HEK293 (cell line): ENCODE results near the gene PITPNC1.

Source experiments
- IKZF3 ChIP-seq: fragments of 450-650 bp; IDR thresholded peaks from 2 replicates; pipeline ENCODE4 v1.5.0; 2018; ENCODE audit warnings: missing biosample characterization, mild to moderate bottlenecking, missing genetic modification characterization, moderate library complexity
- KLF9 ChIP-seq: fragments of 450-650 bp; formaldehyde crosslinking; IDR thresholded peaks from 2 replicates; pipeline ENCODE4 v1.5.1; 2016; ENCODE audit warnings: missing biosample characterization, missing genetic modification characterization, low read depth
- MZF1 ChIP-seq: fragments of 450-650 bp; formaldehyde crosslinking; IDR thresholded peaks from 2 replicates; pipeline ENCODE4 v1.5.1; 2017; ENCODE audit warnings: missing biosample characterization, missing genetic modification characterization, borderline replicate concordance
- RBAK ChIP-seq: fragments of 450-650 bp; formaldehyde crosslinking; IDR thresholded peaks from 2 replicates; pipeline ENCODE4 v1.5.1; 2016; ENCODE audit warnings: missing biosample characterization, missing genetic modification characterization
- SP2 ChIP-seq: fragments of 450-650 bp; formaldehyde crosslinking; IDR thresholded peaks from 2 replicates; pipeline ENCODE4 v1.5.1; 2016; ENCODE audit warnings: missing biosample characterization, missing genetic modification characterization
- SP3 ChIP-seq: fragments of 450-650 bp; formaldehyde crosslinking; IDR thresholded peaks from 2 replicates; pipeline ENCODE4 v1.5.1; 2016; ENCODE audit warnings: missing biosample characterization, missing genetic modification characterization
- SP7 ChIP-seq: fragments of 450-650 bp; formaldehyde crosslinking; IDR thresholded peaks from 2 replicates; pipeline ENCODE4 v1.5.1; 2016; ENCODE audit warnings: missing biosample characterization, missing genetic modification characterization
- ZBTB20 ChIP-seq: fragments of 450-650 bp; formaldehyde crosslinking; IDR thresholded peaks from 2 replicates; pipeline ENCODE4 v1.5.1; 2016; ENCODE audit warnings: missing biosample characterization, missing genetic modification characterization
- ZBTB8A ChIP-seq: fragments of 450-650 bp; formaldehyde crosslinking; IDR thresholded peaks from 2 replicates; pipeline ENCODE4 v1.5.1; 2016; ENCODE audit warnings: missing biosample characterization, missing genetic modification characterization
- ZEB2 ChIP-seq: fragments of 450-650 bp; formaldehyde crosslinking; IDR thresholded peaks from 2 replicates; pipeline ENCODE4 v1.5.1; 2016; ENCODE audit warnings: missing biosample characterization, missing genetic modification characterization
- ZNF341 ChIP-seq: fragments of 450-650 bp; formaldehyde crosslinking; IDR thresholded peaks from 2 replicates; pipeline ENCODE4; 2016; ENCODE audit warnings: low read depth, missing biosample characterization, missing genetic modification characterization
- ZNF37A ChIP-seq: fragments of 450-650 bp; IDR thresholded peaks from 2 replicates; pipeline ENCODE4 v1.5.1; 2018; ENCODE audit warnings: missing biosample characterization, missing genetic modification characterization
- ZNF521 ChIP-seq: fragments of 450-650 bp; formaldehyde crosslinking; IDR thresholded peaks from 2 replicates; pipeline ENCODE4 v1.5.1; 2017; ENCODE audit warnings: missing biosample characterization, mild to moderate bottlenecking, missing genetic modification characterization
- ZNF596 ChIP-seq: fragments of 450-650 bp; IDR thresholded peaks from 2 replicates; pipeline ENCODE4 v1.5.0; 2018; ENCODE audit warnings: missing biosample characterization, mild to moderate bottlenecking, missing genetic modification characterization, moderate library complexity
- ZNF610 ChIP-seq: fragments of 450-650 bp; formaldehyde crosslinking; IDR thresholded peaks from 2 replicates; pipeline ENCODE4 v1.5.1; 2016; ENCODE audit warnings: missing biosample characterization, missing genetic modification characterization, borderline replicate concordance
- ZNF660 ChIP-seq: fragments of 450-650 bp; IDR thresholded peaks from 2 replicates; pipeline ENCODE4 v1.5.1; 2018; ENCODE audit warnings: missing biosample characterization, mild to moderate bottlenecking, missing genetic modification characterization
- ZSCAN30 ChIP-seq: fragments of 450-650 bp; IDR thresholded peaks from 2 replicates; pipeline ENCODE4 v1.5.1; 2018; ENCODE audit warnings: missing biosample characterization, mild to moderate bottlenecking, missing genetic modification characterization, moderate library complexity
- ZXDB ChIP-seq: fragments of 450-650 bp; formaldehyde crosslinking; IDR thresholded peaks from 2 replicates; pipeline ENCODE4 v1.5.1; 2016; ENCODE audit warnings: missing biosample characterization, missing genetic modification characterization
- TF ChIP-seq, protein P1 (sequence below): fragments of 450-650 bp; formaldehyde crosslinking; IDR thresholded peaks from 2 replicates; pipeline ENCODE4 v1.5.1; 2016; ENCODE audit warnings: missing biosample characterization, missing genetic modification characterization, borderline replicate concordance
- TF ChIP-seq, protein P2 (sequence below): sonication (generic); formaldehyde crosslinking; IDR thresholded peaks from 2 replicates; pipeline ENCODE4 v1.8.1; 2022; ENCODE audit warnings: mild to moderate bottlenecking, moderate library complexity, missing genetic modification reagents
- TF ChIP-seq, protein P3 (sequence below): fragments of 450-650 bp; IDR thresholded peaks from 2 replicates; pipeline ENCODE4 v1.5.1; 2018; ENCODE audit warnings: missing biosample characterization, mild to moderate bottlenecking, missing genetic modification characterization
- TF ChIP-seq, protein P4 (sequence below): fragments of 450-650 bp; formaldehyde crosslinking; IDR thresholded peaks from 2 replicates; pipeline ENCODE4 v1.5.1; 2017; ENCODE audit warnings: missing biosample characterization, missing genetic modification characterization
- TF ChIP-seq, protein P5 (sequence below): fragments of 450-650 bp; formaldehyde crosslinking; IDR thresholded peaks from 2 replicates; pipeline ENCODE4 v1.5.1; 2016; ENCODE audit warnings: missing biosample characterization, missing genetic modification characterization
- TF ChIP-seq, protein P6 (sequence below): fragments of 450-650 bp; formaldehyde crosslinking; IDR thresholded peaks from 2 replicates; pipeline ENCODE4 v1.5.1; 2016; ENCODE audit warnings: missing biosample characterization, missing genetic modification characterization

Gene PITPNC1

DNA sequence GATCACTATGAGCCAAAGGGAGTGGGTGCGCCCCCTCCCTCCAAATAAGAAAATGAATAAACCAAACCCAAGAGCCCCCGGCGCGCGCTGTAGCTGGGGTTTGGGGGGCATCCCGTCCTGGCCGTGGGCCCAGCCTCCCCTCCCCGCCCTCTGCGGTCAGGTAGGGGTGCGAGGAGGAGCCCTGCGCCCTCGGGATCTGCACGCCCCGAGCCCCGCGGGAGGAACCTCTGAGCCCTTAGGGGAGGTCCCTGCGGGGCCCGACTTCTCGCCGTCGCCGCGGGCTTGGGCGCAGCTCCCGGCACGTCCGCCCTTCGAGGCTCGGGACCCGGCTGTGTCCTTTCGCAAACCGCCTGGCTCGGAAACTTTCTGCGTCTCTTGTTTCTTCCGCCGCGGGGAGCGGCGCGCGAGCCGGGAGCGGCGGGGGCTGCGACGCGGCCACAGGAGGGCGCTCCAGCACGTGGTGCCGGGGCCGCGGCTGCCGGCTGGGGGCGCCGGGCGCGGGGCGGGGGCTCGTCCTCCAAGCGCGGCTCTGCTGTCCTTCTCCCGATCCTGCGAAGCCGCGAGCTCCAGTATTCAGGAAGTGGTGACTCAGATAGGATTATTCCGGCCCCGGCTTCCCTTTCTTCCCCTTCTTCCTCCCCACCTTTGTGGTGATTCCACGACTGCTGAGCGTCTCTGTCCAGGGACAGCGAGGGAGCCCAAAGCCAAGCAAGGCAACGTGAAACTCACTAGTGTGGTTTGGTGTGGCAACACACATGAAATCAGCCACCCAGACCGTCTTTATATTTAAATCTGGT is 1.6 kb downstream of the PITPNC1 start (continued):
- TF ChIP-seq ZSCAN30 (tag by site-specific recombination) = peak; percentile 63; the same call in 1 of the 2 replicates
- TF ChIP-seq, protein P1, sequence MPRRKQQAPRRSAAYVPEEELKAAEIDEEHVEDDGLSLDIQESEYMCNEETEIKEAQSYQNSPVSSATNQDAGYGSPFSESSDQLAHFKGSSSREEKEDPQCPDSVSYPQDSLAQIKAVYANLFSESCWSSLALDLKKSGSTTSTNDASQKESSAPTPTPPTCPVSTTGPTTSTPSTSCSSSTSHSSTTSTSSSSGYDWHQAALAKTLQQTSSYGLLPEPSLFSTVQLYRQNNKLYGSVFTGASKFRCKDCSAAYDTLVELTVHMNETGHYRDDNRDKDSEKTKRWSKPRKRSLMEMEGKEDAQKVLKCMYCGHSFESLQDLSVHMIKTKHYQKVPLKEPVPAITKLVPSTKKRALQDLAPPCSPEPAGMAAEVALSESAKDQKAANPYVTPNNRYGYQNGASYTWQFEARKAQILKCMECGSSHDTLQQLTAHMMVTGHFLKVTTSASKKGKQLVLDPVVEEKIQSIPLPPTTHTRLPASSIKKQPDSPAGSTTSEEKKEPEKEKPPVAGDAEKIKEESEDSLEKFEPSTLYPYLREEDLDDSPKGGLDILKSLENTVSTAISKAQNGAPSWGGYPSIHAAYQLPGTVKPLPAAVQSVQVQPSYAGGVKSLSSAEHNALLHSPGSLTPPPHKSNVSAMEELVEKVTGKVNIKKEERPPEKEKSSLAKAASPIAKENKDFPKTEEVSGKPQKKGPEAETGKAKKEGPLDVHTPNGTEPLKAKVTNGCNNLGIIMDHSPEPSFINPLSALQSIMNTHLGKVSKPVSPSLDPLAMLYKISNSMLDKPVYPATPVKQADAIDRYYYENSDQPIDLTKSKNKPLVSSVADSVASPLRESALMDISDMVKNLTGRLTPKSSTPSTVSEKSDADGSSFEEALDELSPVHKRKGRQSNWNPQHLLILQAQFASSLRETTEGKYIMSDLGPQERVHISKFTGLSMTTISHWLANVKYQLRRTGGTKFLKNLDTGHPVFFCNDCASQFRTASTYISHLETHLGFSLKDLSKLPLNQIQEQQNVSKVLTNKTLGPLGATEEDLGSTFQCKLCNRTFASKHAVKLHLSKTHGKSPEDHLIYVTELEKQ (tag by site-specific recombination) = no peak
- no peak for TF ChIP-seq RBAK (tag by site-specific recombination)
- TF ChIP-seq ZNF521 (tag by site-specific recombination) = no peak
- peak; percentile 78; the same call in 1 of the 2 replicates for TF ChIP-seq ZNF660 (tag by site-specific recombination)
- TF ChIP-seq, protein P2, sequence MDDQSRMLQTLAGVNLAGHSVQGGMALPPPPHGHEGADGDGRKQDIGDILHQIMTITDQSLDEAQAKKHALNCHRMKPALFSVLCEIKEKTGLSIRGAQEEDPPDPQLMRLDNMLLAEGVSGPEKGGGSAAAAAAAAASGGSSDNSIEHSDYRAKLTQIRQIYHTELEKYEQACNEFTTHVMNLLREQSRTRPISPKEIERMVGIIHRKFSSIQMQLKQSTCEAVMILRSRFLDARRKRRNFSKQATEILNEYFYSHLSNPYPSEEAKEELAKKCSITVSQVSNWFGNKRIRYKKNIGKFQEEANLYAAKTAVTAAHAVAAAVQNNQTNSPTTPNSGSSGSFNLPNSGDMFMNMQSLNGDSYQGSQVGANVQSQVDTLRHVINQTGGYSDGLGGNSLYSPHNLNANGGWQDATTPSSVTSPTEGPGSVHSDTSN = peak; percentile 73
- TF ChIP-seq ZEB2 (tag by site-specific recombination) = peak; percentile 88
- peak; percentile 62; the same call in 1 of the 2 replicates for TF ChIP-seq ZNF610 (tag by site-specific recombination)
- TF ChIP-seq MZF1 (tag by site-specific recombination) = no peak
- TF ChIP-seq SP3 (tag by site-specific recombination) = peak; percentile 86
- TF ChIP-seq ZBTB8A = peak; percentile 92
- TF ChIP-seq SP2 = peak; percentile 57
- TF ChIP-seq IKZF3 = peak; percentile 65
- TF ChIP-seq ZNF341 (tag by site-specific recombination) = peak; percentile 73
- TF ChIP-seq, protein P3, sequence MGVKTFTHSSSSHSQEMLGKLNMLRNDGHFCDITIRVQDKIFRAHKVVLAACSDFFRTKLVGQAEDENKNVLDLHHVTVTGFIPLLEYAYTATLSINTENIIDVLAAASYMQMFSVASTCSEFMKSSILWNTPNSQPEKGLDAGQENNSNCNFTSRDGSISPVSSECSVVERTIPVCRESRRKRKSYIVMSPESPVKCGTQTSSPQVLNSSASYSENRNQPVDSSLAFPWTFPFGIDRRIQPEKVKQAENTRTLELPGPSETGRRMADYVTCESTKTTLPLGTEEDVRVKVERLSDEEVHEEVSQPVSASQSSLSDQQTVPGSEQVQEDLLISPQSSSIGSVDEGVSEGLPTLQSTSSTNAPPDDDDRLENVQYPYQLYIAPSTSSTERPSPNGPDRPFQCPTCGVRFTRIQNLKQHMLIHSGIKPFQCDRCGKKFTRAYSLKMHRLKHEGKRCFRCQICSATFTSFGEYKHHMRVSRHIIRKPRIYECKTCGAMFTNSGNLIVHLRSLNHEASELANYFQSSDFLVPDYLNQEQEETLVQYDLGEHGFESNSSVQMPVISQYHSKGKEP (tag by site-specific recombination) = no peak
- TF ChIP-seq KLF9 (tag by site-specific recombination) = peak; percentile 55
- TF ChIP-seq, protein P4, sequence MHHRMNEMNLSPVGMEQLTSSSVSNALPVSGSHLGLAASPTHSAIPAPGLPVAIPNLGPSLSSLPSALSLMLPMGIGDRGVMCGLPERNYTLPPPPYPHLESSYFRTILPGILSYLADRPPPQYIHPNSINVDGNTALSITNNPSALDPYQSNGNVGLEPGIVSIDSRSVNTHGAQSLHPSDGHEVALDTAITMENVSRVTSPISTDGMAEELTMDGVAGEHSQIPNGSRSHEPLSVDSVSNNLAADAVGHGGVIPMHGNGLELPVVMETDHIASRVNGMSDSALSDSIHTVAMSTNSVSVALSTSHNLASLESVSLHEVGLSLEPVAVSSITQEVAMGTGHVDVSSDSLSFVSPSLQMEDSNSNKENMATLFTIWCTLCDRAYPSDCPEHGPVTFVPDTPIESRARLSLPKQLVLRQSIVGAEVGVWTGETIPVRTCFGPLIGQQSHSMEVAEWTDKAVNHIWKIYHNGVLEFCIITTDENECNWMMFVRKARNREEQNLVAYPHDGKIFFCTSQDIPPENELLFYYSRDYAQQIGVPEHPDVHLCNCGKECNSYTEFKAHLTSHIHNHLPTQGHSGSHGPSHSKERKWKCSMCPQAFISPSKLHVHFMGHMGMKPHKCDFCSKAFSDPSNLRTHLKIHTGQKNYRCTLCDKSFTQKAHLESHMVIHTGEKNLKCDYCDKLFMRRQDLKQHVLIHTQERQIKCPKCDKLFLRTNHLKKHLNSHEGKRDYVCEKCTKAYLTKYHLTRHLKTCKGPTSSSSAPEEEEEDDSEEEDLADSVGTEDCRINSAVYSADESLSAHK (tag by site-specific recombination) = no peak
- TF ChIP-seq, protein P5, sequence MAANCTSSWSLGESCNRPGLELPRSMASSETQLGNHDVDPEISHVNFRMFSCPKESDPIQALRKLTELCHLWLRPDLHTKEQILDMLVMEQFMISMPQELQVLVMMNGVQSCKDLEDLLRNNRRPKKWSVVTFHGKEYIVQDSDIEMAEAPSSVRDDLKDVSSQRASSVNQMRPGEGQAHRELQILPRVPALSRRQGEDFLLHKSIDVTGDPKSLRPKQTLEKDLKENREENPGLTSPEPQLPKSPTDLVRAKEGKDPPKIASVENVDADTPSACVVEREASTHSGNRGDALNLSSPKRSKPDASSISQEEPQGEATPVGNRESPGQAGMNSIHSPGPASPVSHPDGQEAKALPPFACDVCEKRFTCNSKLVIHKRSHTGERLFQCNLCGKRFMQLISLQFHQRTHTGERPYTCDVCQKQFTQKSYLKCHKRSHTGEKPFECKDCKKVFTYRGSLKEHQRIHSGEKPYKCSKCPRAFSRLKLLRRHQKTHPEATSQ = peak; percentile 68; the same call in 1 of the 2 replicates
- peak; percentile 46; the same call in 1 of the 2 replicates for TF ChIP-seq SP7 (tag by site-specific recombination)
- TF ChIP-seq ZNF37A (tag by site-specific recombination) = peak; percentile 59; the same call in 1 of the 2 replicates
- TF ChIP-seq ZNF596 = peak; percentile 25; the same call in 1 of the 2 replicates
- TF ChIP-seq, protein P6, sequence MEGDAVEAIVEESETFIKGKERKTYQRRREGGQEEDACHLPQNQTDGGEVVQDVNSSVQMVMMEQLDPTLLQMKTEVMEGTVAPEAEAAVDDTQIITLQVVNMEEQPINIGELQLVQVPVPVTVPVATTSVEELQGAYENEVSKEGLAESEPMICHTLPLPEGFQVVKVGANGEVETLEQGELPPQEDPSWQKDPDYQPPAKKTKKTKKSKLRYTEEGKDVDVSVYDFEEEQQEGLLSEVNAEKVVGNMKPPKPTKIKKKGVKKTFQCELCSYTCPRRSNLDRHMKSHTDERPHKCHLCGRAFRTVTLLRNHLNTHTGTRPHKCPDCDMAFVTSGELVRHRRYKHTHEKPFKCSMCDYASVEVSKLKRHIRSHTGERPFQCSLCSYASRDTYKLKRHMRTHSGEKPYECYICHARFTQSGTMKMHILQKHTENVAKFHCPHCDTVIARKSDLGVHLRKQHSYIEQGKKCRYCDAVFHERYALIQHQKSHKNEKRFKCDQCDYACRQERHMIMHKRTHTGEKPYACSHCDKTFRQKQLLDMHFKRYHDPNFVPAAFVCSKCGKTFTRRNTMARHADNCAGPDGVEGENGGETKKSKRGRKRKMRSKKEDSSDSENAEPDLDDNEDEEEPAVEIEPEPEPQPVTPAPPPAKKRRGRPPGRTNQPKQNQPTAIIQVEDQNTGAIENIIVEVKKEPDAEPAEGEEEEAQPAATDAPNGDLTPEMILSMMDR (tag by site-specific recombination) = 0 out of 2 replicates have a peak, but pooled peaks have one; percentile 48
- TF ChIP-seq ZXDB = peak; percentile 36
- peak; percentile 75; the same call in 1 of the 2 replicates for TF ChIP-seq ZBTB20
